Stimulated activated CD8-positive, alpha-beta memory T cell treated with anti-CD3 and anti-CD28 coated beads, Interleukin-15, amount 100 ng/mL, for 24 hours (primary cell): ENCODE data around the gene TMEM250.
"Not testable (repeated sequence)": the region's sequence is repeated elsewhere in the genome, so short reads cannot be mapped to it uniquely, and the experiment has no call there.

Experiments
- DNase-seq: peaks from one replicate; pipeline ENCODE4 v3.0.0-alpha.2; 2020; ENCODE audit warnings: low read depth

The TMEM250 gene, protein sequence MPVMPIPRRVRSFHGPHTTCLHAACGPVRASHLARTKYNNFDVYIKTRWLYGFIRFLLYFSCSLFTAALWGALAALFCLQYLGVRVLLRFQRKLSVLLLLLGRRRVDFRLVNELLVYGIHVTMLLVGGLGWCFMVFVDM

DNA sequence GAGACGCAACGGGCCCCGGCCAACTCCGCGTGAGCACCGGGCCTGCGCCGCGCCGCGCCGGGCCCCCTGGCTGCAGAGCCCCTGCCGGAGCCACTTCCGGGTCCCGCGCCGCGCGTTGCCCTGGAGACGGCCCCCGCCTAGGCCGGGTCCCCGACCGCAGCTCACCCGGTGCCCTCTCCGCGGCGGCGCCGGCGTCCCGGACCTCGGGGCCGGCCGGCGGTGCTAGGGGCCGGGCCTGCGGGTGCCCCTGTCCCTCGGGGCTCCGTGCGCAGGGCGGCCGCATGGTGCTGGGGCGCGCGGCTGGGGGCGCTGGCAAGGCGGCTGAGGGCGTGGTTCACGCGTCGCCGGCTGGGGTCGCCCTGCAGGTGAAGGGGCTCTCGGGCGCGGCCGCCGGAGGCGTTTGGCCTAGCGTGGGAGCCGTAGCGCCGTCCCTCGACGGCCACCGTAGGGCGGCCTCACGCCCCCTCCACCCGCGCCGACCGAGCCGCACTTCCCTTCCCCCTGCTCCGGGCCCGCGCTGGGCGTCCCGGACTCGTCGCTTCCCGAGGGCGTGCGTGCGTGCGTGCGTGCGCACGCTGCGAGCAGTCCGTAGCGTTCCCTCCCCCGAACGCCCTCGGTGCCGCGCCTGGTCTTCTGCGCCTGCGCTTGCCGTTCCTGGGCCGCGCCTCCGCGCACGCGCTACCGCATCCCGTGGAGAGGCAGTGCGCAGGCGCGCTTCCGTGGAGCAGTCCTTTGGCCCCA is at the start of gene TMEM250:
TMEM250 (minus strand) TSS at position 556 of the 741 bp plus-strand sequence. CDS start 1,975 bp downstream, outside the sequence.
- peak; percentile 89 for DNase-seq

DNA sequence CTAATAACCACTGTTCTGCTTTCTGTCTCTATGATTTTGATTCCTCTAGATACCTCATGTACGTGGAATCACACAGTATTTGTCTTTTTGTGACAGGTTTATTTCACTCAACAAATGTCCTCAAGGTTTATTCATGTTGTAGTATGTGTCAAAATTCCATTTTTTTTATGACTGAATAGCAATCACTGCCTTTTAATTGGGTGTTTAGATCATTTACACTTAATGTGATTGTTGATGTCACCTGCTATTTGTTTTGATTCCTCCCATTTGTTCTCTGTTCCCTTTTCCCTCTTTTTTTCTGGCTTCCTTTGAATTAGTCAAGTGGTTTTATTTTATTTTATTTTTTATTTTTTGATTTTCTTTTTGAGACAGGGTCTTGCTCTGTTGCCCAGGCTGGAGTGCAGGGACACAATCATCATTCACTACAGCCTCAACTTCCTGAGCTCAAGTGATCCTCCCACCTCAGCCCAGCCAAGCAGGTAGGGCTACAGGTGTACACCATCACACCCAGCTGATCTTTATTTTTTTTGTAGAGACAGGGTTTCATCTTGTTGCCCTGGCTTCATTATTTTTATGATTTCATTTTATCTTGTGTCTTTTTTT is 44.7 kb upstream of the TMEM250 start:
- DNase-seq: no peak

DNA sequence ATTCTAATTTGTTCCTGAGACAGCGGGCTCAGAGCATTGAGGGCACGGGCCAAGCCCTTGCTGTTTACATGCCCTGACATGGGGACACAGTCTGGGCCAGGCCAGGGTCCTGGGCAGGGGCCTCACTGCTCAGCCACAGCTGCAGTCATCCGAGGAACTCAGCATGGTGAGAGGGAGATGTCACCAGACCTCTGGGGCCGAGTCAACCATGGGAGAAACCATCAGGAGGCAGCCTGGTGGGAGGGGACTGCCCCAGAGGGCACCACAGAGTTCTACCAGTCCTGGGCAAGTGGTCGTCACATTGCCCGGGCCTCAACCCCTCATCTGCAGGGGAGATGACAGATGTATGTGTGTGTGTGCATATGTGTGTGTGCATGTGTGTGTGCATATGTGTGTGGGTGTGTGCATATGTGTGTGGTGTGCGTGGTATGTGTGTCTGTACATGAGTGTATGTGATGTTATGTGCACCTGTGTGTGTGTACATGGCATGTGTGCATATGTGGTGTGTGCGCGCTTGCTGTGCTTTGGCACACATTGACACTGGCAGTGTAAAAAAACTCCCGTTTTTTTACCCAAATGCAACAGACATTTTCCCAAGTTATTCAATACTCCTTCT is 42.4 kb upstream of the TMEM250 start:
- DNase-seq: no peak

DNA sequence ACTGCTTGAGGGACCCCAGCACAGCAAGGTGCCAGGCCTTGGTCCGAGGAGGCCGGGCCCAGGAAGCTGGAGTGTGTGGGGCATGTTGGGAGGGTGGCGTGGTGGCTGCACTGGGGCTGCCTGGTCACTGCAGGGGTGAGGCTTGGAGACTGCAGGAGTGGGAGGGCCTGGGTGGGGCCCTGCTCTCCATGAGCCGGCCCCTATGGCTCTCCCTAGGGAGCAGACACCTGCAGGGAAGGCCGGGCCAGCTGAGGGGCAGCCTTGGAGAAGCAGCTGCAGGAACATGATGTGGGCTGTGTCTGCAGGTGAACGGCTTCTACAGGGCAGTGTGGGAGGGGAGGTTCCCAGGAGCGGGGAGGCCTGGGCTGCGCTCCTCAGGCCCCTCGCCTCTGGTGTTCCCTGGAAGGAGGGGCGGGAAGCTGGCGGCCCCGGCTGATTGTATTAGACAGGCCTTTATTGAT is 41.7 kb upstream of the TMEM250 start:
- no peak for DNase-seq

DNA sequence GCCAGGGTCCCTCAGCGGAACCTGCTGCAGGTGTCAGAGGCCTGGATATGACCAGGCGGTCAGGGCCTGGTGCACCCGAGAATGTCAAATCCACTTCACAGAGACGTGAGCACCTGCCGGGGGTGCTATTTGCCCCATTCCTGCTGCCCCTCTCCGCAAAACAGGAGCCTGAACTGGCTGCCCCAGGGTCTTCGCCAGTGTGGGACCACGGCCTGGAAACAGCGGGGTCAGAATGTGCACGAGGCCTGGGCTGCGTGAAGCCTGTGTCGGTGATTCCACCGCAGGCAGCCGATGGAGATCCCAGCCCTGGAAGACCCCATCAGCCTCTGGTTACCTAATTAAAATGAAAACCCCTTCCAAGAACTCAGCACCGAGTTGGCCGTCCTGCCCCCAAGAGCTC is 41.2 kb upstream of the TMEM250 start:
- DNase-seq: no peak

DNA sequence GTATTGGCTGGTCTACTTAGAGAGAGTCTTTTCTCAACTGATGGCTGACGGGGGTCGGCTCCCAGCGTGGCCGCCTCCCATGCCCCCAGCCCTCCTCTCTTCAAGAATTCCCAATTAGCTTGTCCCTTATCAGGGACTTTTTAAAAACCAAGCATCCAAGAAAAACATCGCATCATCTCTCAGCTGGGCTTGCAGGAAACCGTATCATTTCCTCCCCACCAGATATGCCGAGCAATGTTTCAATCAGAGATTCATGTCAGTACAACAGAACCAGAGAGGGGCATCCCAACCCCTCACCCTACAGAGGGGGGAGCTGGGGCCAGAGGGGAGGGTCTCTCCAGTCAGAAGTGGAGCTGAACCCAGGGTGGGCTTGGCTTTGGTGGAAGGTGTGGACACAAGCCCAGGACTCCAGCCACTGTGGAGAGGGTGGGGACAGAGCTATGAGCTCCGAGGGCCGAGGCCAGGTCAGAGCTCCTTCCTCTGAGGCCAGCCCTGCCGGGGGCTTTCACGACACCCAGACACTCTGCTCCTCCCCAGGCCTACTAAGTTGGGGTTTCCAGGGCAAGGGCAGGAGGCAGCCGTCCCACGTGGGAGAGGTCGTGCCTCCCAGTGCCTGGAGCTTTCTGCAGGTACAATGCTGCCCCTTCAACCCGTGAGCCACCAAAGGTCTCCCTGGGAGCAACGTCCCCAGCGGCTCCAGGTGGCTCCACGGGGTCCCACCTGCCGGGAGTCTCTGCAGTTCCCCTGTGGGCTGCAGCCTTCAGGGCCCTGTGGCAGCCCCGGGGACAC is 39.0 kb upstream of the TMEM250 start:
- DNase-seq: no peak

DNA sequence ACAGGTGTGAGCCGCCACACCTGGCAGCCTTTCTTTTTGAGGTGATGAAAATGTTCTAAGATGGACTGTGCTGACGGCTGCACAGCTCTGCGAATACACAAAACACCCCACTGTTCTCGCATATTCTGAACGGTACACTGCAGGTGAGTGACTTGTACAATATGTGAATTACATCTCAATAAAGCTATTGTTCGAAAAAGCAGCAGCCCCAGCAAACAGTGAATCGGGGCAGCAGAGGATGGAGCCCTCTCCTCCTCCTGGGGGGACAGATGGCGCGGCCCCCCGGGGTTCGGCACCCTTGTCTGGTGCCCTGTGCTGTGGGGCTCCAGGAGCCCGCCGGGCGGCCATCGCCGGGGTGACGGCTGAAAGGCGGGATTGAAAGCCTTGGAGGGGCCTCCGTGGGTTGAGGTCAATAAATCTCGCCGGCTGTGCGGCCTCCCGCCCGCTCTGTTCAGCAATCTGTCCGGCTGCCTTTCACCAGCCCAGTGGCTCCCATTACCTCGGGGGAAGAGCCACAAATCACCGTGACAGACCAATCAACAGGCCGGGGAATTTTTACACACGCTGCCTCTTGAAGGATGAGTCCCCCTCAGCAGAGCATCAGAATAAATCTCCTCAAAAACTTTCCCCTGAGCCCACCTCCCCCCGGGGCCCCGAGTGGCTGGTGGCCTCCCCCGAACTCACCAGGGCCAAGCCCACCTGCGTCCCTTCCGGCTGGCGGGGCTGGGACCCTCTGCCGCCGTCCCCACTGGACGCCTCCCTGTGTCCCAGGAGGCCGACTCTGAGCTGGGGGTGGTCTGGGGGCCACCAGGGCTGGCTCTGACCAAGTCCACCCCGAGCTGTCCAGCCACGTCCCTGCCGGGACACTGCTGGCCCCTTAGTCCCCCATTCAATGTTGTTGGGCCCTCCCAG is 37.8 kb upstream of the TMEM250 start:
- DNase-seq: no peak

DNA sequence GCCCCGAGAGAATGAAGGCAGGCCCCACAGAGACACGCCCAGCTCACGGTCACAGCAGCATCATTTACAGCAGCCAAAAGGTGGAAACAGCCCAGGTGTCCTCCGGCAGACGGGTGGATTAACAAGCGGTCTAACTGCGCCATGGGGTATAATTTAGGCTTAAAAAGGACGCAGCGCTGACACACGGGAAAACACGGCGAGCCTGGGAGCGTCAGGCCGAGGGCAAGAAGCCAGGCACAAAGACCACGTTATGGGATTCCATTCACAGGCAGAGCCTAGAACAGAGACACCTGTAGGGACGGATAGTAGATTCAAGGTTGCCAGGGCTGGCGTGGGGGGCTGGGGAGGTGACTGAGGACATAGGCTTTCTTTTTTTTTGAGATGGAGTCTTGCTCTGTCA is 36.9 kb upstream of the TMEM250 start:
- DNase-seq: no peak

DNA sequence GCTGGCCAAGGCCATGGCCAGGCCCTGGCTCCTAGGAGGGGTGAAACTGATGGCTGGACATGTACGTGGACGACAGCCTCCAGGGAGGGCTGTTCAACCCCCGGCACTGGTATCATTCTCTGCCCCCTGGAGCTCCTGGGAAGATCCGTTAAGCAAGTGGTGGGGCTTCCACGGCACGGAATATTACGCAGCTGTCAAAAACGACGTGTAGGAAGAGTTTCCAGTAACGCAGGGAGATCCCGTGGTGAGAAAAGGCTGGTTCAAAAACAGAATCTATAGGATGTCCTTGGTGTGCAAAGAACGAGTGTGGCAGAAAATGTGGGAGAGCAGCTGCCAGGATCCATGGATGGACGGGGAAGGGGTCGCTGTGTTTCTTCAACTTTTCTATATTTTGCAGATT is 36.3 kb upstream of the TMEM250 start:
- DNase-seq: no peak

DNA sequence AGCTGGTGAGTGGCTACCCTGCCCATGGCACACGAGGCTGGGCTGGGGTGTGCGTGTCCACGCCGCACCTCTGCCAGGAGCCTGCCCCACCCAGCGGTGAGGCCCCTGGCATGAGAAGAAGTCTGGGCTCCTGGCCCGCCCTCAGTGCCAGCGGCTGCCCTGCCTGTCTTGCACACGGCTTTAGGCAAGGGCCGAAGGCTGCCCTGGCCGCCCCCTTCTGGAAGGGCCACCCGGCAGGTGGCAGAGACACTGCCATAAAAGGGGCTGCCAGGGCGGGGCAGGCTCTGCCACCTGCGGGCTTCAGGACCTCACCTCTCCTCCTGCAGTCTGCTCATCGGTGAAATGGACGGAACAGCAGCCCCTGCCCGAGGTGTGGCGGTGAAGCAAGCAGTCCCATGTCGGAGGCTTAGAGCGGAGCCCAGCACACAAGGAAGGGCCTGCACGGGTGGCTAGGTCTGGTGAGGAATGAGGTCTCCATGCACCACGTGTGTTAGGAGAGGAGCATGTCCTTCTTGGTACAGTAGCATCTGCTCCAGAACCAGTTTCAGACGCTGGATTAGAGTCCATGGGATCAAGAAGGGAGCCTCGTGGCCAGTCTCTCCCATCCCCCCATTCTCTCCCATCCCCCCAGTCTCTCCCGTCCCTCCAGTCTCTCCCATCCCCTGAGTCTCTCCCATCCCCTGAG is 34.8 kb upstream of the TMEM250 start:
- no peak for DNase-seq

DNA sequence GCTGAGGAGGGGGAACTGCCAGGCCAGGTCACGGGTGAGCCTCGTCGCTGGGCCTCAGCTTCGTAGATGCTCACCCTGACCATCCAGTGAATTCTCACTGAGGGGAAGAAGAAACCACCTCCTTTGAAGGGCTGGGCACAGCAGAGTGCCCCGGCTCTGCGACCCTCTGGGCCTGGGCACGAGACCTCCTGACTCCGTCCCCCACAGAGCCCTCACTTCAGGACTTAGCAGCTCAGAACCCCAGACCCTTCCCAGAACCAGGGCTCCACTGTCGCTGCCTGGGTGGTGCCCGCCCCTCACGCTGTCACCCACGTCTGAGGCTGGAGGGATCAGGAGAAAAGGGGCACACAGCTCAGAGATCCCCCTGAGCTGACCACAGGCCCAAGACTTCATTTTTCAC is 34.3 kb upstream of the TMEM250 start:
- DNase-seq: no peak

DNA sequence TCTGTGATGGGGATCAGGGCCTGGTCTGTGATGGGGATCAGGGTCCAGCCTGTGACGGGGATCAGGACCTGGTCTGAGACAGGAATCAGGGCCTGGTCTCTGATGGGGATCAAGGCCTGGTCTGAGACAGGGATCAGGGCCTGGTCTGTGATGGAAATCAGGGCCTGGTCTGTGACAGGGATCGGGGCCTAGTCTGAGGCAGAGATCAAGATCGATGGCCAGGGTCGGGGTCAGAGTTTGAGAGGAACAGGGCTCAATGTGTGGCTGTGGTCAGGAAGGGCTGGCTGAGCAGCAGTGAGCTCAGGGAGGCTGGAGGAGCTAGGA is 33.8 kb upstream of the TMEM250 start:
- no peak for DNase-seq

DNA sequence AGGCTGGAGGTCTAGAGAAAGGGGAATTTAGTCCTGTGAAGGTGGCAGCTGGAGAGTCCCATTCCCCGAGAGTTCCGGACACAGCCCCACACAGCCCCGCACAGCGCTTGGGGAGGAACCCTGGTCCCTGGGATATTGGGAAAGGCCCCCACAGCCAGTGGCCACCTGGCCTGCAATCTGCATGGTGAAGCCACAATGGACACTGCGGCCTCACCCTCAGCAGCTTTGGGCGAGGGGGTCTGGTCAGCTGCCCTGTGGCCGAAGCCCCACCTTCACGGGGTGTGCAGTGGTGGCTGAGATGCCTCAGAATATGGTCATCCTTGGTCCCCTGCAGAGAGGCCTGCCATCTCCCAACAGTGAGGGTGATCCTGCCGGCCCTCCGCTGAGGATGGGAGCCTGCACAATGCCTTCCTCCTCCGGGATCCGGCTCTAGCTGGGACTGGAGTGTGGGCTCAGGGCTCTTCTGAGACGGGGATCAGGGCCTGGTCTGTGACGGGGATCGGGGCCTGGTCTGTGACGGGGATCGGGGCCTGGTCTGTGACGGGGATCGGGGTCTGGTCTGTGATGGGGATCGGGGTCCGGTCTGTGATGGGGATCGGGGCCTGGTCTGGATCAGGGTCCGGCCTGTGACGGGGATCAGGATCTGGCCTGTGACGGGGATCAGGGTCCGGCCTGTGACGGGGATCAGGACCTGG is 33.3 kb upstream of the TMEM250 start:
- DNase-seq: no peak

DNA sequence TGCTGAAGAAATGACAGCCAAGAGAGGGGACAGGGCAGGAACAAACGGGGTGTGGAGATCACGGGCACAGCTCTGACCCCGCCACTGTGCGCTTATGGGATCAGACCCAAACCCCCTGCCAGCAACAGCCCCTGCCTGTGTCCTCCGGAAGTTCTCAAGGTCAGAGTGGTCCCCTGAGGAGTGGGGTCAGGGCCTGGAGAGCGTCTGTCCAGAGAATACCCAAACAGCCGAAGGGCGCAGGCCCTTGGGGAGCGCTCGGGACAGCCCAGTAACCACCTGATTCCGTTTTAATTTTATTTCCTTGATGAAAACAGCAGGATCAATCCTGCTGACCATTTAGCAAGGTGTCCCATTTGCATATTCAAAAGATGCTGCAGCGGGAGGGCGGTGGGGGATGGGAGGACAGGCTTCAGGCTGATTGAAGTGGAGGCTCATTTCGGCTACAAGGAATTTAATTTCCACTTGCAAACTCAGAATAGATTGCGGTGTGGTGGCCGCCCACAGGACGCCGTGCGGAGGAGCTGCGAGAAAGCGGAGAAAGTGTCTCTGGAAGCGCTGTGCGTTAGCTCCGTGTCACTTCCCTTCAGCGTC is 32.6 kb upstream of the TMEM250 start:
- no peak for DNase-seq

DNA sequence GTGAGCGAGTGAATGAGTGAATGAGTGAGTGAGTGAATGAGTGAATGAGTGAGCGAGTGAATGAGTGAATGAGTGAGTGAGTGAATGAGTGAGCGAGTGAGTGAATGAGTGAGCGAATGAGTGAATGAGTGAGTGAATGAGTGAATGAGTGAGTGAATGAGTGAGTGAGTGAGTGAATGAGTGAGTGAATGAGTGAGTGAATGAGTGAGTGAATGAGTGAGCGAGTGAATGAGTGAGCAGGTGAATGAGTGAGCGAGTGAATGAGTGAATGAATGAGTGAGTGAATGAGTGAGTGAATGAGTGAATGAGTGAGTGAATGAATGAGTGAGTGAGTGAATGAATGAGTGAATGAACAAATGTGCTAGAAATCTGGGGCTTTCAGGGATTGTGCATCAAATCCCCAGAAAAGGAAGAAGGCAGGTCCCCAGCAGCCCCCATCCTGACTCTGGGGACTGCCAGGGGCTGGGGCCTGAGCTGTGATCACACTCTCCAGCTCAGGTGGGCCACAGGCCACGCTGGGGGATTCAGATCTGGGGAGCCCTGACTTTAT is 32.1 kb upstream of the TMEM250 start:
- DNase-seq: not testable (repeated sequence)

DNA sequence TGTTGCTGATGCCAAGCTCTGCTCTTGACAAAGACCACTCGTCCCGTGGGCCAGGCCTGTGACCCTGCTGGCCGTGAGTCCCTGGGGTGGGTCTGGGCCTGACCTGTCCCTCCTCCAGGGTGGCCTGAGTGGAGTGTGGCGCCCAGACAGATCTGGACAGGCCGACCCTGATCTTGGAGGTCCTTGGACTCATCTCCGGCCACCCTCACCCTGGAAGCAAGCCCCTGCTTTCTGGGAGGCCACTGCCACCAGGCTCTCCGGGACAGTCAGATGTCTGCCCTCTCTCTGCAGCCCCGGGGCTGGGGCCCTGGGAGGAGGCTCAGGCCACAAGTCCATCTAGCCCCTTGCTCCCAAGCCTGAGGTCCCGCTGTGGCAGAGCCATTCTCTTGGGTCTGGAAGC is 31.2 kb upstream of the TMEM250 start:
- DNase-seq: no peak

DNA sequence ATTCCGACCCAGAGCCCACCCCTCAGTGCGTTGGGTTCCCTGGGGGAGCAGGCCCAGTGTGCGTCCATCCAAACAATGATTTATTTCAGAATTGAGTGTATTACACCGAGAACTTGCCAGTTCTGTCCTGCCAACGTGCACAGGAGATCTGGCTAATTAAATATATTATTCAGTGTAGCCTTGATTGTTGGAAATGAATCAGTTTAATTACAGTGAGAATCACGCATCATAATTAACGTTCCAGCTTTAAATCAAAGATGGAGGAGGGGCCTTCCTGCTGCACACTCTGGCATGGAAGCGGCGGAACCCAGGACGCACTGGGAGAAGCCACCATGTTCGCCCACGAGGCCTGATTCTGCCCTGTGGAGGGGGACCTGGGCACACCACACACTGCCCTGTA is 30.7 kb upstream of the TMEM250 start:
- DNase-seq: no peak

DNA sequence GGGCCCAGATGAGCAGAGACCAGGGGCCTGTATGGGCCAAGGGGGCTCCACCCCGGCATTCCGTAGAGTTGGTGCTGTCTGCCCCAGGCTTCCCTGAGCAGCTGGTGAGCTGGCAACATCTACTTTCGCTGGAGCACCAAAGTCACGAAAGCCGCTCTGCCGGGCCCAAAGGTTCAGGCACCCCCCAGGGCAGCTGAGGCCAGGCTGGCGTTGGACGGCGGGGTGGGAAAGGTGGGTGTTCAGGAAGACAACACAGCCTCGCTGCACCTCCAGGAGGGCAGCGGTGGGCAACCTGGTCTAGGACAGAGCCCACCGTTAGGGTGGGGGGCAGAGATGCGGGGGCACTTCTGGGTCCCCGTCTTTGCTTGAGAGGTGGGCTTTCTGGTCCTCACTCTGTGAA is 30.1 kb upstream of the TMEM250 start:
- DNase-seq: no peak
